Keratinocyte (primary cell): ENCODE measurements around the gene GRB10. TPM values are rescaled to one million over a fixed set of nuclear protein-coding genes. Genes with fewer than 3 reads are reported as not detected.

Experiments
- DNase-seq: peaks from one replicate; pipeline ENCODE4 v3.0.0-alpha.2; 2011; ENCODE audit warnings: low read depth, missing footprints, low spot score
- FAIRE-seq: peaks from 2 replicates; lab custom pipeline; 2011; peaks lifted over from hg19 to GRCh38; lab: Jason Lieb, UNC
- H2AFZ ChIP-seq: 2 replicates; pipeline ENCODE4 v1.6.0; 2012; ENCODE audit warnings: low read length, control low read depth, inconsistent platforms; ENCODE audit not compliant: control insufficient read depth
- H3K27ac ChIP-seq: 2 replicates; pipeline ENCODE4 v1.5.1; 2011; ENCODE audit warnings: low read length; ENCODE audit not compliant: control insufficient read depth, insufficient read depth
- H3K27me3 ChIP-seq: 3 replicates; pipeline ENCODE4 v1.6.0; 2011; ENCODE audit warnings: low read length; ENCODE audit not compliant: control insufficient read depth, insufficient read depth; ENCODE audit errors: extremely low read depth
- H3K36me3 ChIP-seq, 2 experiments: 2 replicates in 1 of 2; 3 replicates in 1 of 2; pipeline ENCODE4 v1.5.1; 2011; ENCODE audit warnings: low read length in 2 of 2, mild to moderate bottlenecking in 1 of 2; ENCODE audit not compliant: control insufficient read depth in 2 of 2, insufficient read depth in 2 of 2; ENCODE audit errors: extremely low read depth in 1 of 2
- H3K4me1 ChIP-seq: 3 replicates; pipeline ENCODE4 v1.5.1; 2011; ENCODE audit warnings: low read length; ENCODE audit not compliant: control insufficient read depth, insufficient read depth; ENCODE audit errors: extremely low read depth
- H3K4me2 ChIP-seq: 3 replicates; pipeline ENCODE4 v1.6.0; 2011; ENCODE audit warnings: low read depth, low read length; ENCODE audit not compliant: control insufficient read depth, insufficient read depth; ENCODE audit errors: extremely low read depth
- H3K4me3 ChIP-seq, 3 experiments: fragments of 200-600 bp in 1 of 3; sonication (generic) in 1 of 3; 2 replicates in 2 of 3; 3 replicates in 1 of 3; pipeline ENCODE4 v1.5.1; 2011 to 2016; ENCODE audit warnings: low read length in 3 of 3, mild to moderate bottlenecking in 3 of 3, control low read depth in 2 of 3, inconsistent platforms in 1 of 3, low read depth in 1 of 3, mixed read lengths in 1 of 3, mixed run types in 1 of 3, moderate library complexity in 1 of 3; ENCODE audit not compliant: control insufficient read depth in 2 of 3, insufficient read depth in 2 of 3; ENCODE audit errors: extremely low read depth in 1 of 3
- H3K79me2 ChIP-seq: 2 replicates; pipeline ENCODE4 v1.6.0; 2012; ENCODE audit warnings: low read length; ENCODE audit not compliant: control insufficient read depth, insufficient read depth
- H3K9ac ChIP-seq: 3 replicates; pipeline ENCODE4 v1.6.0; 2011; ENCODE audit warnings: low read length; ENCODE audit not compliant: control insufficient read depth, insufficient read depth; ENCODE audit errors: extremely low read depth
- H3K9me1 ChIP-seq: 3 replicates; pipeline ENCODE4 v1.6.0; 2011; ENCODE audit warnings: low read length; ENCODE audit not compliant: control insufficient read depth, insufficient read depth; ENCODE audit errors: extremely low read depth
- H3K9me3 ChIP-seq: 2 replicates; pipeline ENCODE4 v1.5.1; 2012; ENCODE audit warnings: low read depth, low read length; ENCODE audit not compliant: control insufficient read depth
- H4K20me1 ChIP-seq: 3 replicates; pipeline ENCODE4 v1.6.0; 2011; ENCODE audit warnings: low read length; ENCODE audit not compliant: control insufficient read depth, insufficient read depth; ENCODE audit errors: extremely low read depth
- CTCF ChIP-seq, 3 experiments: IDR thresholded peaks in 1 of 3; conservative IDR thresholded peaks in 1 of 3; optimal IDR thresholded peaks in 1 of 3; 2 replicates in 2 of 3; 3 replicates in 1 of 3; pipeline versions ENCODE3 to v1.5.1; 2011; ENCODE audit warnings: low read length in 3 of 3, mild to moderate bottlenecking in 3 of 3, moderate library complexity in 2 of 3, control low read depth in 1 of 3, inconsistent platforms in 1 of 3; ENCODE audit not compliant: insufficient read depth in 2 of 3; ENCODE audit errors: extremely low read depth in 1 of 3
- EZH2 ChIP-seq: IDR thresholded peaks from one replicate; pipeline ENCODE4 v1.6.1; 2012; ENCODE audit warnings: inconsistent platforms, mild to moderate bottlenecking, low read length, moderate library complexity
- dilution Hi-C: fragments of 300-500 bp; cut with MboI; formaldehyde crosslinking; loops from one replicate; pipeline ENCODE4 v1.7.0; 2020; ENCODE audit warnings: low sequenced_read_pairs; ENCODE audit not compliant: extremely low pct_ligation_motif_present
- polyA plus RNA-seq, 5 experiments: library from polyadenylated mRNA; depleted of rRNA in 3 of 5; stranded (reverse) in 3 of 5; stranded (forward) in 1 of 5; unstranded in 1 of 5; fragments of >200 nt; gene quantifications; 1 replicate in 1 of 5; 2 replicates in 3 of 5; 3 replicates in 1 of 5; pipeline versions ENCODE4 v1.2.1 to v1.2.3, GENCODE V29; 2011 to 2012; ENCODE audit warnings: missing spikeins in 2 of 5, low read depth in 1 of 5, low replicate concordance in 1 of 5

Gene GRB10
- polyA plus RNA-seq, 1 donor (not counting 4 experiments of a cell fraction or from before 2014, with no cell fraction given) = 4.4 TPM

GRCh38 chr7:50588937-50589336 lies 193.8 kb downstream of the GRB10 start:
- Histone ChIP-seq H3K4me3 (no peak overlapping the region), H3K4me1 (peaks cover 9% of the 10 kb centered on the region), H3K79me2 (no peaks in the 10 kb centered on the region), H2AFZ (no peak overlapping the region), H3K9me1 (no peaks in the 10 kb centered on the region), H3K9ac (no peak overlapping the region), H3K4me2 (no peak overlapping the region), H3K36me3 (no peaks in the 10 kb centered on the region), H3K27ac (no peak overlapping the region), H3K9me3 (peaks cover 1% of the 10 kb centered on the region), H3K27me3 (no peaks in the 10 kb centered on the region), H4K20me1 (no peaks in the 10 kb centered on the region)
- DNase-seq = no peak
- no peak for FAIRE-seq
- TF ChIP-seq EZH2 = no peak
- peak in 2 of 3 experiments; percentile 9 to 11 for TF ChIP-seq CTCF (optimal IDR thresholded peaks at IDR 0.05 in 1 of 3, IDR thresholded peaks at IDR 0.05 in 1 of 3, conservative IDR thresholded peaks at IDR 0.05 in 1 of 3; ENCODE audit: extremely low read depth in 1 of 3, insufficient read depth in 2 of 3, low read length in 3 of 3)
- dilution Hi-C loops = no loop called here

- no peak overlapping the region for H3K27ac ChIP-seq
Measured at GRCh38 chr7:50587737-50588136, 195.0 kb downstream of the GRB10 start.

More at GRCh38 chr7:50587737-50588136, 195.0 kb downstream of the GRB10 start:
- Histone ChIP-seq H3K36me3 (no peaks in the 10 kb centered on the region), H3K9me1 (no peaks in the 10 kb centered on the region), H3K27me3 (no peaks in the 10 kb centered on the region), H4K20me1 (no peaks in the 10 kb centered on the region), H3K4me1 (peaks cover 9% of the 10 kb centered on the region), H2AFZ (no peak overlapping the region), H3K4me3 (no peak overlapping the region), H3K9ac (no peak overlapping the region), H3K9me3 (peaks cover 2% of the 10 kb centered on the region), H3K79me2 (no peaks in the 10 kb centered on the region), H3K4me2 (no peak overlapping the region)
- dilution Hi-C loops = no loop called here
- FAIRE-seq (no peak), DNase-seq (no peak)
- TF ChIP-seq CTCF (optimal IDR thresholded peaks at IDR 0.05 in 1 of 3, IDR thresholded peaks at IDR 0.05 in 1 of 3, conservative IDR thresholded peaks at IDR 0.05 in 1 of 3; ENCODE audit: extremely low read depth in 1 of 3, insufficient read depth in 2 of 3, low read length in 3 of 3) (no peak), EZH2 (no peak)
